ENCODE results near the gene PNCK.
"Not testable (repeated sequence)": the region's sequence is repeated elsewhere in the genome, so short reads cannot be mapped to it uniquely, and the experiment has no call there.

Gene PNCK

GRCh38 chrX:153673428-153674218, at the start of gene PNCK:
TSS of gene PNCK (minus strand) at chrX:153673813. CDS start at chrX:153673076, 737 bp downstream.
- no peak for DNase-seq

GRCh38 chrX:153722704-153723350, 49.2 kb upstream of the PNCK start:
- no peak for DNase-seq

GRCh38 chrX:153719701-153720100, 46.1 kb upstream of the PNCK start:
- no peak for DNase-seq

GRCh38 chrX:153719238-153719637, 45.6 kb upstream of the PNCK start:
- DNase-seq, result no peak

- no peak for DNase-seq
Measured at GRCh38 chrX:153717445-153717844, 43.8 kb upstream of the PNCK start.

GRCh38 chrX:153714256-153714655, 40.6 kb upstream of the PNCK start:
- no peak for DNase-seq

- no peak for DNase-seq
Measured at GRCh38 chrX:153709726-153710674, 36.4 kb upstream of the PNCK start.

GRCh38 chrX:153708415-153708814, 34.8 kb upstream of the PNCK start:
- peak in 50 of 58 donors; percentile 2 to 68 (median 42) for DNase-seq

GRCh38 chrX:153707406-153707805, 33.8 kb upstream of the PNCK start:
- no peak for DNase-seq

GRCh38 chrX:153706799-153707198, 33.2 kb upstream of the PNCK start:
- DNase-seq, result no peak

GRCh38 chrX:153705403-153706060, 31.9 kb upstream of the PNCK start:
- DNase-seq, result not testable (repeated sequence)

- DNase-seq, result peak in 1 of 58 donors; percentile 29
Measured at GRCh38 chrX:153704631-153705402, 31.2 kb upstream of the PNCK start.

GRCh38 chrX:153704021-153704526, 30.5 kb upstream of the PNCK start:
- DNase-seq, result no peak

GRCh38 chrX:153703036-153703370, 29.4 kb upstream of the PNCK start:
- DNase-seq, result no peak

- no peak for DNase-seq
Measured at GRCh38 chrX:153702336-153703035, 28.9 kb upstream of the PNCK start.

- no peak for DNase-seq
Measured at GRCh38 chrX:153701706-153702105, 28.1 kb upstream of the PNCK start.

GRCh38 chrX:153700967-153701366, 27.4 kb upstream of the PNCK start:
- DNase-seq, result no peak

GRCh38 chrX:153700376-153700945, 26.8 kb upstream of the PNCK start:
- DNase-seq, result no peak

GRCh38 chrX:153699784-153700371, 26.3 kb upstream of the PNCK start:
- DNase-seq, result not testable (repeated sequence)
